GM19328 (cell line): ENCODE results near the gene DHRS3.

Experiments used
- ATAC-seq: cut with Tn5 transposase; IDR thresholded peaks from one replicate; pipeline ENCODE4 v1.9.1; 2021; ENCODE audit warnings: mild to moderate bottlenecking, moderate library complexity; ENCODE audit not compliant: unreplicated experiment

Gene DHRS3

GRCh38 chr1:12555411-12556367 is 62.3 kb downstream of the DHRS3 start:
- no peak for ATAC-seq

GRCh38 chr1:12554521-12555305 is 63.3 kb downstream of the DHRS3 start:
- ATAC-seq: no peak

GRCh38 chr1:12553963-12554362 is 64.0 kb downstream of the DHRS3 start:
- ATAC-seq: no peak

GRCh38 chr1:12552951-12553921 is 64.8 kb downstream of the DHRS3 start:
- no peak for ATAC-seq

GRCh38 chr1:12552111-12552888 is 65.7 kb downstream of the DHRS3 start:
- no peak for ATAC-seq

GRCh38 chr1:12551584-12551983 is 66.4 kb downstream of the DHRS3 start:
- ATAC-seq: no peak

GRCh38 chr1:12549460-12550349 is 68.3 kb downstream of the DHRS3 start:
- no peak for ATAC-seq

- no peak for ATAC-seq
These were observed 69.0 kb downstream of the DHRS3 start for GRCh38 chr1:12548973-12549459.

GRCh38 chr1:12548279-12548972 is 69.6 kb downstream of the DHRS3 start:
- ATAC-seq: no peak

GRCh38 chr1:12547586-12548225 is 70.3 kb downstream of the DHRS3 start:
- no peak for ATAC-seq

- ATAC-seq: no peak
These were observed 71.0 kb downstream of the DHRS3 start for GRCh38 chr1:12546771-12547585.

- ATAC-seq: no peak
These were observed 73.0 kb downstream of the DHRS3 start for GRCh38 chr1:12544992-12545391.

- no peak for ATAC-seq
These were observed 73.7 kb downstream of the DHRS3 start for GRCh38 chr1:12544357-12544756.

- ATAC-seq: no peak
These were observed 74.3 kb downstream of the DHRS3 start for GRCh38 chr1:12543740-12544154.

- no peak for ATAC-seq
These were observed 75.1 kb downstream of the DHRS3 start for GRCh38 chr1:12542616-12543592.

- no peak for ATAC-seq
These were observed 75.9 kb downstream of the DHRS3 start for GRCh38 chr1:12542138-12542465.
